H1 (cell line): ENCODE results near the gene HECTD4. TPM values are rescaled to one million over a fixed set of nuclear protein-coding genes. Genes with fewer than 3 reads are reported as not detected.

Experiments
- CBX5 ChIP-seq: fragments of 300-800, 300-1000 bp; sonication (generic); IDR thresholded peaks from 2 replicates; pipeline ENCODE4 v1.7.1; 2016; ENCODE audit warnings: antibody characterized with exemption, low read length, low read depth
- HDAC6 ChIP-seq: IDR thresholded peaks from one replicate; pipeline ENCODE4 v1.7.1; 2012; ENCODE audit warnings: low read depth, mild to moderate bottlenecking, inconsistent platforms, low read length, moderate library complexity
- RNF2 ChIP-seq: fragments of 200-900, 300-1000 bp; sonication (generic); IDR thresholded peaks from 2 replicates; pipeline ENCODE4 v1.7.1; 2016; ENCODE audit warnings: borderline replicate concordance, low read depth, mild to moderate bottlenecking, antibody characterized with exemption, low read length; ENCODE audit not compliant: poor library complexity, severe bottlenecking; ENCODE audit errors: missing control alignments
- RXRA ChIP-seq: IDR thresholded peaks from 2 replicates; pipeline ENCODE4 v1.6.1; 2011; ENCODE audit warnings: low read depth, mild to moderate bottlenecking, low read length, moderate library complexity; ENCODE audit not compliant: insufficient read depth
- SIX5 ChIP-seq: IDR thresholded peaks from 2 replicates; pipeline ENCODE4 v1.6.1; 2011; ENCODE audit warnings: mild to moderate bottlenecking, low read depth, low read length
- YY1 ChIP-seq: IDR thresholded peaks from 2 replicates; pipeline ENCODE4 v1.6.1; 2011; ENCODE audit warnings: low read depth, mild to moderate bottlenecking, low read length
- polyA plus RNA-seq, 7 experiments: library from polyadenylated mRNA; depleted of rRNA in 3 of 7; stranded (reverse) in 5 of 7; unstranded in 2 of 7; fragments of >200 nt in 5 of 7; fragments of 200-250 nt in 2 of 7; gene quantifications; 1 replicate in 5 of 7; 2 replicates in 1 of 7; 4 replicates in 1 of 7; pipeline versions ENCODE4 v1.2.1 to v1.2.3, GENCODE V29; 2011 to 2013; ENCODE audit warnings: missing spikeins in 2 of 7, mixed read lengths in 2 of 7
- total RNA-seq: library from RNA; stranded (reverse); fragmentation: NEBNext Ultra II Directional; extraction: Animal tissue kit (Norgen Biotek cat#: 25700); gene quantifications from 2 replicates; pipeline ENCODE4 v1.2.1, GENCODE V29; 2021
- TF ChIP-seq, protein P1 (sequence below): IDR thresholded peaks from 2 replicates; pipeline ENCODE4 v1.6.1; 2012; ENCODE audit warnings: low read length, inconsistent platforms

Gene HECTD4
- total and polyA plus RNA-seq, 2 of the 8 experiments (the other 6 are each of a cell fraction or from before 2014, with no cell fraction given): 6.5 to 33.7 TPM

DNA sequence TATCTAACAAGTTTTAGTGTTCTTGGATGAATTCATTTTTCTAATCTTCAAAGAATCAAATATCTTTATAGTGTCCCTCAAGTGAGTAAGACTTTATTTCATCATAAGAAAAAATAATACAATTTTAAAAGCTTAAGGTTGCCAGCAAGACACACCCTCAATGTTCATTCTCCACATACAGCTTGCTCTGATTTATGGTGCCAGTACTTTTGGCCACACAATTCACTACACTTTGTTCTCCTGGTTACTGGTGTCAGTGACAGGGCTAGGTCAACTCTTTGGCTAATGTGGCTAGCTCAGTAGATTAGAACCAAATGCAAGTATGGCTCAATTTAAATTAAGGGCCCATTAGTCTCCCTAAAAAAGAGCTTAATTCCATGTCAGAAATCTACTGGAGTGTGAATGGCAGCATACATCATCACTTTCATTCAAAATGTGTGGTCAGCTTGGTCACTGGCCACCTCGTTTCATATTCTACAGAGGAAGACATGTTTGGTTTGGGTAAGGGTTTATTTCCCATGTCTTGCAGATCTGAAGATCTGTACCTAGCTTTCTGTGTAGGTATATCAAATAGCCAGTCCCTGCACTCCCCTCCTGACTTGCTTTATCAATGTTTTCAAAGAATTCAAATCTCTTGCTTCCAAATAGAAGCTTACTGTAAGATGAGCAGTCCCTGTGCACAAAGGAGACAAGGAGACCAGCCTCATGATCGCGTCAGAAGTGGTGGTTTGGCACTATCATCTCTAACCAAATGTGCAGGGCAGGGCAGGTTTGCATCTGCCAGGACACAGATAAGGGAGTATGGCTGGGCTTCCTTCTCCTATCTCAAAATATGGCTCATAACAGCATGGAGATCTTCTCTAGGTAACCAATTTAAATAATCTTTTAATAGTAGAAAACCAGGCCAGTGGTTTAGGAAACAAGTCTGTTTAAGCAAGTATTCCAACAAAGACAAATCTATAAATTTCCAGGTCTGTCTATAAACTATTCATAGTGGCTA, 31.3 kb downstream of the HECTD4 start (continued):
- TF ChIP-seq CBX5 (no peak), SIX5 (no peak), HDAC6 (no peak), RXRA (no peak), RNF2 (no peak), YY1 (no peak)
- TF ChIP-seq, protein P1, sequence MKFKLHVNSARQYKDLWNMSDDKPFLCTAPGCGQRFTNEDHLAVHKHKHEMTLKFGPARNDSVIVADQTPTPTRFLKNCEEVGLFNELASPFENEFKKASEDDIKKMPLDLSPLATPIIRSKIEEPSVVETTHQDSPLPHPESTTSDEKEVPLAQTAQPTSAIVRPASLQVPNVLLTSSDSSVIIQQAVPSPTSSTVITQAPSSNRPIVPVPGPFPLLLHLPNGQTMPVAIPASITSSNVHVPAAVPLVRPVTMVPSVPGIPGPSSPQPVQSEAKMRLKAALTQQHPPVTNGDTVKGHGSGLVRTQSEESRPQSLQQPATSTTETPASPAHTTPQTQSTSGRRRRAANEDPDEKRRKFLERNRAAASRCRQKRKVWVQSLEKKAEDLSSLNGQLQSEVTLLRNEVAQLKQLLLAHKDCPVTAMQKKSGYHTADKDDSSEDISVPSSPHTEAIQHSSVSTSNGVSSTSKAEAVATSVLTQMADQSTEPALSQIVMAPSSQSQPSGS: no peak
